HEK293 (cell line): ENCODE results near the gene SCIN.

ENCODE experiments used
- CTCF ChIA-PET: fragments of 350-600 bp; formaldehyde crosslinking; extraction: SDS; loops from one replicate; lab custom pipeline; 2021; ENCODE audit warnings: antibody characterized with exemption; lab: Yijun Ruan, JAX
- POLR2A ChIA-PET: fragments of 300-600 bp; formaldehyde crosslinking; extraction: SDS; loops from one replicate; lab custom pipeline; 2020; ENCODE audit warnings: antibody characterized with exemption, inconsistent platforms; lab: Yijun Ruan, JAX
- H3K27ac ChIP-seq: fragments of 200-500 bp; sonication (Bioruptor generic); 2 replicates; pipeline ENCODE4 v1.5.1; 2014; ENCODE audit warnings: low read depth, low read length, control low read depth, inconsistent platforms; ENCODE audit errors: extremely low read depth
- H3K36me3 ChIP-seq, 2 experiments: fragments of 200-500 bp in 1 of 2; sonication (Bioruptor generic) in 1 of 2; 1 replicate in 1 of 2; 2 replicates in 1 of 2; pipeline ENCODE4 v1.5.1; 2014 to 2017; ENCODE audit warnings: inconsistent platforms in 2 of 2, low read length in 2 of 2; ENCODE audit not compliant: control insufficient read depth in 2 of 2, insufficient read depth in 1 of 2
- H3K4me1 ChIP-seq: fragments of 200-500 bp; sonication (Bioruptor generic); 2 replicates; pipeline ENCODE4 v1.5.1; 2014; ENCODE audit warnings: mild to moderate bottlenecking, low read length, inconsistent platforms; ENCODE audit not compliant: control insufficient read depth, insufficient read depth
- H3K4me3 ChIP-seq: 2 replicates; pipeline ENCODE4 v1.5.1; 2011; ENCODE audit warnings: low read depth, mild to moderate bottlenecking, control low read depth, low read length, moderate library complexity
- H3K9me3 ChIP-seq: fragments of 200-500 bp; sonication (Bioruptor generic); 2 replicates; pipeline ENCODE4 v1.5.1; 2014; ENCODE audit warnings: low read depth, low read length, inconsistent platforms; ENCODE audit not compliant: control insufficient read depth, insufficient read depth
- FEZF1 ChIP-seq: fragments of 450-650 bp; formaldehyde crosslinking; IDR thresholded peaks from 2 replicates; pipeline ENCODE4 v1.5.1; 2016; ENCODE audit warnings: missing biosample characterization, missing genetic modification characterization
- KLF17 ChIP-seq: fragments of 450-650 bp; formaldehyde crosslinking; IDR thresholded peaks from 2 replicates; pipeline ENCODE4 v1.5.1; 2016; ENCODE audit warnings: missing biosample characterization, missing genetic modification characterization
- KLF9 ChIP-seq: fragments of 450-650 bp; formaldehyde crosslinking; IDR thresholded peaks from 2 replicates; pipeline ENCODE4 v1.5.1; 2016; ENCODE audit warnings: missing biosample characterization, missing genetic modification characterization, low read depth
- PBX3 ChIP-seq: sonication (generic); formaldehyde crosslinking; IDR thresholded peaks from 2 replicates; pipeline ENCODE4 v1.8.1; 2022; ENCODE audit warnings: mild to moderate bottlenecking, moderate library complexity, missing genetic modification reagents
- PRDM1 ChIP-seq: fragments of 450-650 bp; formaldehyde crosslinking; IDR thresholded peaks from 2 replicates; pipeline ENCODE4; 2016; ENCODE audit warnings: missing biosample characterization, missing genetic modification characterization
- ZBTB1 ChIP-seq: fragments of 450-650 bp; formaldehyde crosslinking; IDR thresholded peaks from 2 replicates; pipeline ENCODE4 v1.5.1; 2016; ENCODE audit warnings: missing biosample characterization, missing genetic modification characterization
- ZBTB26 ChIP-seq: fragments of 450-650 bp; formaldehyde crosslinking; optimal IDR thresholded peaks from 2 replicates; pipeline ENCODE3; 2016; ENCODE audit warnings: missing biosample characterization, mild to moderate bottlenecking, missing genetic modification characterization
- ZBTB44 ChIP-seq: fragments of 450-650 bp; IDR thresholded peaks from 2 replicates; pipeline ENCODE4 v1.5.1; 2018; ENCODE audit warnings: missing biosample characterization, mild to moderate bottlenecking, missing genetic modification characterization
- ZBTB6 ChIP-seq: fragments of 450-650 bp; formaldehyde crosslinking; IDR thresholded peaks from 2 replicates; pipeline ENCODE4 v1.5.1; 2017; ENCODE audit warnings: missing biosample characterization, missing genetic modification characterization
- ZEB2 ChIP-seq: fragments of 450-650 bp; formaldehyde crosslinking; IDR thresholded peaks from 2 replicates; pipeline ENCODE4 v1.5.1; 2016; ENCODE audit warnings: missing biosample characterization, missing genetic modification characterization
- ZFP37 ChIP-seq: fragments of 450-650 bp; formaldehyde crosslinking; IDR thresholded peaks from 2 replicates; pipeline ENCODE4 v1.5.1; 2016; ENCODE audit warnings: missing biosample characterization, missing genetic modification characterization
- ZNF23 ChIP-seq: fragments of 450-650 bp; formaldehyde crosslinking; IDR thresholded peaks from 2 replicates; pipeline ENCODE4 v1.5.1; 2016; ENCODE audit warnings: missing biosample characterization, missing genetic modification characterization, borderline replicate concordance
- ZNF239 ChIP-seq: fragments of 450-650 bp; formaldehyde crosslinking; IDR thresholded peaks from 2 replicates; pipeline ENCODE4 v1.5.1; 2016; ENCODE audit warnings: missing biosample characterization, missing genetic modification characterization
- ZNF366 ChIP-seq: fragments of 450-650 bp; formaldehyde crosslinking; conservative IDR thresholded peaks from 2 replicates; pipeline ENCODE4 v1.5.1; 2016; ENCODE audit warnings: missing biosample characterization, missing genetic modification characterization
- ZNF37A ChIP-seq: fragments of 450-650 bp; IDR thresholded peaks from 2 replicates; pipeline ENCODE4 v1.5.1; 2018; ENCODE audit warnings: missing biosample characterization, missing genetic modification characterization
- ZNF449 ChIP-seq: fragments of 450-650 bp; formaldehyde crosslinking; IDR thresholded peaks from 2 replicates; pipeline ENCODE4 v1.5.1; 2017; ENCODE audit warnings: missing biosample characterization, mild to moderate bottlenecking, missing genetic modification characterization, moderate library complexity
- ZNF473 ChIP-seq: fragments of 450-650 bp; formaldehyde crosslinking; IDR thresholded peaks from 2 replicates; pipeline ENCODE4 v1.5.1; 2017; ENCODE audit warnings: missing biosample characterization, missing genetic modification characterization
- ZNF654 ChIP-seq: fragments of 450-650 bp; formaldehyde crosslinking; IDR thresholded peaks from 2 replicates; pipeline ENCODE4 v1.5.1; 2016; ENCODE audit warnings: low read depth, missing biosample characterization, missing genetic modification characterization
- ZNF658 ChIP-seq: fragments of 450-650 bp; formaldehyde crosslinking; IDR thresholded peaks from 2 replicates; pipeline ENCODE4; 2016; ENCODE audit warnings: missing biosample characterization, missing genetic modification characterization
- ZNF707 ChIP-seq: fragments of 450-650 bp; formaldehyde crosslinking; IDR thresholded peaks from 2 replicates; pipeline ENCODE4 v1.5.1; 2016; ENCODE audit warnings: missing biosample characterization, missing genetic modification characterization
- ZNF843 ChIP-seq: fragments of 450-650 bp; formaldehyde crosslinking; IDR thresholded peaks from 2 replicates; pipeline ENCODE4 v1.5.1; 2016; ENCODE audit warnings: missing biosample characterization, missing genetic modification characterization
- ZSCAN30 ChIP-seq: fragments of 450-650 bp; IDR thresholded peaks from 2 replicates; pipeline ENCODE4 v1.5.1; 2018; ENCODE audit warnings: missing biosample characterization, mild to moderate bottlenecking, missing genetic modification characterization, moderate library complexity

Gene SCIN

GRCh38 chr7:12612622-12613021, 42.1 kb downstream of the SCIN start:
- POLR2A ChIA-PET: no interaction called here
- no peak overlapping the region for H3K4me3 ChIP-seq
- CTCF ChIA-PET: interaction anchor here (0.6 to 1.8 kb wide), 4 partner anchors 11 to 377 kb away, joined by 4 to 10 read pairs (median 4); no protein-coding TSS in a partner anchor
- TF ChIP-seq ZNF654 (no peak), ZNF239 (no peak), ZBTB6 (no peak), ZNF707 (tag by site-specific recombination) (no peak), ZNF37A (tag by site-specific recombination) (no peak), ZBTB44 (tag by site-specific recombination) (no peak), ZBTB1 (no peak), ZEB2 (tag by site-specific recombination) (no peak), FEZF1 (tag by site-specific recombination) (no peak), ZNF473 (tag by site-specific recombination) (no peak)
- no peaks in the 10 kb centered on the region for H3K9me3 ChIP-seq
- no peaks in the 10 kb centered on the region for H3K4me1 ChIP-seq
- no peak overlapping the region for H3K27ac ChIP-seq
- H3K36me3 ChIP-seq: no peaks in the 10 kb centered on the region

GRCh38 chr7:12619461-12620069, 49.0 kb downstream of the SCIN start:
- Histone ChIP-seq H3K9me3 (no peaks in the 10 kb centered on the region), H3K4me3 (no peak overlapping the region), H3K36me3 (no peaks in the 10 kb centered on the region), H3K27ac (no peak overlapping the region), H3K4me1 (no peaks in the 10 kb centered on the region)
- CTCF ChIA-PET: interaction anchor here (5.2 kb wide), 1 partner anchor 94 kb away, joined by 112 read pairs; no protein-coding TSS in a partner anchor
- TF ChIP-seq ZNF449 (tag by site-specific recombination): no peak
- TF ChIP-seq KLF9 (tag by site-specific recombination): no peak
- TF ChIP-seq ZNF23 (tag by site-specific recombination): no peak
- no peak for TF ChIP-seq ZNF366 (tag by site-specific recombination)
- no peak for TF ChIP-seq PBX3 (CRISPR knock-in tag)
- TF ChIP-seq ZSCAN30 (tag by site-specific recombination): no peak
- no peak for TF ChIP-seq ZBTB26 (tag by site-specific recombination)
- TF ChIP-seq ZNF658 (tag by site-specific recombination): no peak
- no peak for TF ChIP-seq KLF17 (tag by site-specific recombination)
- no peak for TF ChIP-seq ZFP37 (tag by site-specific recombination)
- no peak for TF ChIP-seq PRDM1 (tag by site-specific recombination)
- TF ChIP-seq ZNF843 (tag by site-specific recombination): no peak
- POLR2A ChIA-PET: no interaction called here
